LoVo (cell line): ENCODE measurements around the gene NLRP13.

Experiments
- DNase-seq: peaks from one replicate; pipeline ENCODE4 v3.0.0-alpha.2; 2016; ENCODE audit warnings: low spot score

Gene NLRP13

DNA sequence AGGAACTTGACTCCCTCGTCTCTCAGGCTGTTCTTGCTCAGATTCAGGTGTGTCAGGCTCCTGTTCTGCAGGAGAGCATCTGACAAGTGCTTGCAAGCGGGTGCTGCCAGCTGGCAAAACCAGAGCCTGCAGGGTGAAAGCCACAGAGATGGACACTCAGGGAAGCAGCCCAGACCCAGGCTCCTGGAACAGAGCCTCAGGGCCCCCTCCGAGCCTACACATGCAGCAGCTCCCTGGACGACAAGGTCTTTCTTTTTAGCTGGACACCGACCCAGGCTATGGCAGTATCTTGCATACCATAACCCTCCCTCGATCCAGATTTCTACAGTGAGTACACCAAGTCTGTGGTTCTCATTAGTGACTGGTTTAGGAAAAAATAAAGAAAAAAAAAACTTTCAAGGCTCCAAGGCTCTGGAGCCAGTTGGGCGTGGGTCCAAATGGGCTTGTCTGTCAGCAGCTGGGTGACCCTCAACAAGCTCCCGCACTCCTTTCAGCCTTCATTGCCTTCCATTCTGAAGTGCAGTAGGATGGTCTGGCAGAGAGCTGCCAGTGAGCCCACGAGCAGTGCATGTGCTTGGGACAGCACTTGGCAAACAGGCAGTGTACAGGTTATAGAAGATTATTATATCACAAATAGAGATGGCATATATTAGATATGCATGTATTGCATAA is 29.9 kb downstream of the NLRP13 start:
- no peak for DNase-seq

- no peak for DNase-seq
Observed at GRCh38 chr19:55901369-55902079, 30.6 kb downstream of the NLRP13 start.

DNA sequence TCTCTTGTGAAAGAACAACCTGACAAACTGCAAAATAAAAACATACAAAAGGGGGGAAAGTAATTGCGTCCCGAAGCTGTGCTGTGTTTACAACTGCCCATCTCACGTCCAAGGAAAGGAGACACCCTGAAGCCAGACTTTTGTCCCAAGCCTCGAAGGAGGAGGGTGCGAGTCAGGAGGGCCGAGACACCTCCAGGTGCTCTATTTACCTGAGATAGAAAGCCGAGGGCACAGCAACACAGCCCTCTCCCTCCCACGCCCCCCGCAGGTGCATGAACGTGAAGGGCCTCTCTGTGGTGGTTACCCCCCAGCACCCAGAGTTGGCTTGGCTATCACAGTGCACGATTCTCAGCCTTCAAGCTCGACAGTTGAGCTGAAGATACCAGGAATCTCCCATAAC is 33.2 kb downstream of the NLRP13 start:
- DNase-seq = no peak

GRCh38 chr19:55882626-55883025 is 49.5 kb downstream of the NLRP13 start:
- DNase-seq = no peak

- DNase-seq = no peak
Observed at GRCh38 chr19:55877211-55877610, 54.9 kb downstream of the NLRP13 start.

GRCh38 chr19:55870736-55871135 is 61.4 kb downstream of the NLRP13 start:
- DNase-seq = no peak

DNA sequence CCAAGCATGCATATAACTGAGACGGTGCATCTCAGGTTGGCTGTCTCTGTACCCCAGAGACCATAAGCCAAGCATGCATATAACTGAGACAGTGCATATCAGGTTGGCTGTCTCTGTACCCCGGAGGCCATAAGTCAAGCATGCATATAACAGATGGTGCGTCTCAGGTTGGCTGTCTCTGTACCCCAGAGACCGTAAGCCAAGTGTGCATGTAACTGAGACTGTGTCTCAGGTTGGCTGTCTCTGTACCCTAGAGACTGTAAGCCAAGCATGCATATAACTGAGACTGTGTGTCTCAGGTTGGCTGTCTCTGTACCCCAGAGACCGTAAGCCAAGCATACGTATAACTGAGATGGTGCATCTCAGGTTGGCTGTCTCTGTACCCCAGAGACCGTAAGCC is 65.0 kb downstream of the NLRP13 start:
- DNase-seq = no peak

- DNase-seq = no peak
Observed at GRCh38 chr19:55866521-55866920, 65.6 kb downstream of the NLRP13 start.

- no peak for DNase-seq
Observed at GRCh38 chr19:55858969-55859368, 73.2 kb downstream of the NLRP13 start.

DNA sequence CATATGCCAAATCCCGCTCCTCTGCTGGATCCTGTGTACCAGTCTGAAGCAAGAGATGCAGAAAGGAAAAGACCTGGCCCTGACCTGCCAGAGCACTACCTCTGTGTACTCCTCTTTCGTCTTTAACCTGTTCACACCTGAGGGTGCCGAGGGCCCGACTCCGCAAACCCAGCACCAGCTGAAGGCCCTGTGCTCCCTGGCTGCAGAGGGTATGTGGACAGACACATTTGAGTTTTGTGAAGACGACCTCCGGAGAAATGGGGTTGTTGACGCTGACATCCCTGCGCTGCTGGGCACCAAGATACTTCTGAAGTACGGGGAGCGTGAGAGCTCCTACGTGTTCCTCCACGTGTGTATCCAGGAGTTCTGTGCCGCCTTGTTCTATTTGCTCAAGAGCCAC is 73.7 kb downstream of the NLRP13 start:
- no peak for DNase-seq

DNA sequence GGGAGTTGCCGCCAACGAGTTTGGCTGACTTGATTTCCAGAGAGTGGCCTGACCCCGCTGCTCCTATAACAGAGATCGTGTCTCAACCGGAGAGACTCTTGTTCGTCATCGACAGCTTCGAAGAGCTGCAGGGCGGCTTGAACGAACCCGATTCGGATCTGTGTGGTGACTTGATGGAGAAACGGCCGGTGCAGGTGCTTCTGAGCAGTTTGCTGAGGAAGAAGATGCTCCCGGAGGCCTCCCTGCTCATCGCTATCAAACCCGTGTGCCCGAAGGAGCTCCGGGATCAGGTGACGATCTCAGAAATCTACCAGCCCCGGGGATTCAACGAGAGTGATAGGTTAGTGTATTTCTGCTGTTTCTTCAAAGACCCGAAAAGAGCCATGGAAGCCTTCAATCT is 74.2 kb downstream of the NLRP13 start:
- no peak for DNase-seq

DNA sequence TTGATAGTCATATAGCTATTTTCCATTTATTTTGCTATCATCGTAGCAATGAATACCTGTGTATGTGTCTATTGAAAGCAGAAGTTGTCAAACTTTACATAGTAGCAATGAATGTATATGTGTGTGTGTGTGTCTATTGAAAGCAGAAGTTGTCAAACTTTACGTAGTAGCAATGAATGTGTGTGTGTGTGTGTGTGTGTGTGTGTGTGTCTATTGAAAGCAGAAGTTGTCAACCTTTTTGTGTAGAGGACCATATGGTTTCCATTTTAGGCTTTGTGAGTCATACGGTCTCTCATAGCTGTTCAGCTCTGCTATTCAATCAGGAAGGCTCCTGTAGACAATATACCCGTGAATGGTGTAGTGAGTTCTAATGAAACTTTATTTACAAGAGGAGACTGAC is 75.0 kb downstream of the NLRP13 start:
- DNase-seq = no peak

GRCh38 chr19:55855160-55855559 is 77.0 kb downstream of the NLRP13 start:
- no peak for DNase-seq
